Left lung (tissue), 10 donors: ENCODE measurements around the gene OPCML. TPM values are rescaled to one million over a fixed set of nuclear protein-coding genes. Genes with fewer than 3 reads are reported as not detected.
A peak's percentile ranks its signal among the peaks of the same experiment; 100 is the strongest.

Experiments used
- ATAC-seq: fragments of 200-7000 bp; cut with Tn5 transposase; one replicate; pipeline ENCODE4 v1.9.1; 2020; ENCODE audit warnings: moderate library complexity
- DNase-seq, 4 donors: peaks; one replicate each; pipeline ENCODE4 v3.0.0-alpha.2; 2013 to 2020
- H3K27ac ChIP-seq, 2 donors: fragments of 200-600 bp; sonication (generic) in 1 of 2; one replicate each; pipeline versions ENCODE4 v1.5.0 to v1.8.0; 2020 to 2021
- H3K27me3 ChIP-seq, 2 donors: fragments of 200-600 bp; sonication (generic) in 1 of 2; one replicate each; pipeline versions ENCODE4 v1.5.0 to v1.8.0; 2020 to 2021
- H3K36me3 ChIP-seq, 2 donors: fragments of 200-600 bp; sonication (generic) in 1 of 2; one replicate each; pipeline versions ENCODE4 v1.5.0 to v1.8.0; 2020 to 2021
- H3K4me1 ChIP-seq, 2 donors: fragments of 200-600 bp; one replicate each; pipeline ENCODE4 v1.8.0; 2021
- H3K4me3 ChIP-seq, 2 donors: fragments of 200-600 bp; sonication (generic) in 1 of 2; one replicate each; pipeline versions ENCODE4 v1.5.0 to v1.8.0; 2020 to 2021; ENCODE audit warnings: mild to moderate bottlenecking in 1 of 2
- H3K9me3 ChIP-seq, 2 donors: fragments of 200-600 bp; sonication (generic) in 1 of 2; one replicate each; pipeline versions ENCODE4 v1.5.0 to v1.8.0; 2020 to 2021
- CTCF ChIP-seq, 2 donors: fragments of 200-600 bp; sonication (generic) in 1 of 2; IDR thresholded peaks; one replicate each; pipeline versions ENCODE4 v1.5.0 to v1.8.0; 2021; ENCODE audit warnings: antibody characterized with exemption in 2 of 2
- intact Hi-C, 2 donors: fragments of 100-400 bp; cut with DNase I; formaldehyde crosslinking; loops; one replicate each; pipeline versions ENCODE4 v1.11.2 to v1.14.2; 2022
- polyA plus RNA-seq, 6 donors: library from polyadenylated mRNA; unstranded; fragments of 120-200 nt; gene quantifications; one replicate each; pipeline ENCODE4 v1.2.1, GENCODE V29; 2013; ENCODE audit not compliant: insufficient read length in 6 of 6
- total RNA-seq, 2 donors: library from RNA; stranded (reverse); fragmentation: NEBNext Ultra II Directional; extraction: Animal tissue kit (Norgen Biotek cat#: 25700); gene quantifications; one replicate each; pipeline ENCODE4 v1.2.1, GENCODE V29; 2021
- donor health status: DM: no; HTN: yes; CAD: no.
- donor health status: DM: no; HTN: no; CAD: no.

OPCML gene
- total and polyA plus RNA-seq, 8 donors, result 0.98 to 5.3 (median 1.9) TPM; not detected in 2

- intact Hi-C loops, result no loop called here
Observed at GRCh38 chr11:132913886-132914285, 618.4 kb downstream of the OPCML start.

DNA sequence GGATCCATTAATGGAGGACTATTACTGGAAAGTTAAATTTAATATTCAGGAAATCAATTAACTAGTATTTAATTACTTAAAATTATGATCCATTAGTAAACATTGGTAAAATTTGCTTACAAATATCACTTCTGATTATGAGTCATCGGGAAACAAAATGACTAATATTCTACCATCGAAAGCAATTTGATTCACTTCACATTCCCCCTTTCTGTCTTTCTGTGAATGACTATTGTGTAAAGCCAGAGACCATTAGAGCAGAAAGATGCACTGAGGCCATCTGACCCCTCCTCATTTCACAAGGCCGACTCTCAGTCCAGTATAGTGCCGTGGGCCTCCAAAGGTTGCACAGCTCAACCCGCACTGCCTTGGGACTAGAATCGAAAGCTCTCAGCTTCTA, 619.0 kb downstream of the OPCML start:
- Histone ChIP-seq H3K36me3 (no peaks in the 10 kb centered on the region), H3K27me3 (no peaks in the 10 kb centered on the region), H3K27ac (no peak overlapping the region), H3K4me3 (no peak overlapping the region), H3K9me3 (no peaks in the 10 kb centered on the region), H3K4me1 (no peaks in the 10 kb centered on the region)
- DNase-seq (no peak), ATAC-seq (no peak)
- intact Hi-C loops, result no loop called here
- TF ChIP-seq CTCF (IDR thresholded peaks at IDR 0.05), result no peak

More at GRCh38 chr11:132913886-132914285, 618.4 kb downstream of the OPCML start:
- DNase-seq, result no peak
- H3K36me3 ChIP-seq, result no peaks in the 10 kb centered on the region
- ATAC-seq, result no peak
- H3K9me3 ChIP-seq, result no peaks in the 10 kb centered on the region
- H3K4me1 ChIP-seq, result no peaks in the 10 kb centered on the region
- no peak overlapping the region for H3K4me3 ChIP-seq
- H3K27ac ChIP-seq, result no peak overlapping the region
- TF ChIP-seq CTCF (IDR thresholded peaks at IDR 0.05), result no peak
- H3K27me3 ChIP-seq, result no peaks in the 10 kb centered on the region

GRCh38 chr11:132911186-132911585, 621.1 kb downstream of the OPCML start:
- H3K4me3 ChIP-seq, result no peak overlapping the region
- H3K27me3 ChIP-seq, result no peaks in the 10 kb centered on the region
- no peaks in the 10 kb centered on the region for H3K4me1 ChIP-seq
- intact Hi-C loops, result no loop called here
- H3K9me3 ChIP-seq, result no peaks in the 10 kb centered on the region
- no peak overlapping the region for H3K27ac ChIP-seq
- no peaks in the 10 kb centered on the region for H3K36me3 ChIP-seq
- DNase-seq, result peak in 2 of 4 donors; percentile 47 to 57
- ATAC-seq, result no peak
- no peak for TF ChIP-seq CTCF (IDR thresholded peaks at IDR 0.05)

DNA sequence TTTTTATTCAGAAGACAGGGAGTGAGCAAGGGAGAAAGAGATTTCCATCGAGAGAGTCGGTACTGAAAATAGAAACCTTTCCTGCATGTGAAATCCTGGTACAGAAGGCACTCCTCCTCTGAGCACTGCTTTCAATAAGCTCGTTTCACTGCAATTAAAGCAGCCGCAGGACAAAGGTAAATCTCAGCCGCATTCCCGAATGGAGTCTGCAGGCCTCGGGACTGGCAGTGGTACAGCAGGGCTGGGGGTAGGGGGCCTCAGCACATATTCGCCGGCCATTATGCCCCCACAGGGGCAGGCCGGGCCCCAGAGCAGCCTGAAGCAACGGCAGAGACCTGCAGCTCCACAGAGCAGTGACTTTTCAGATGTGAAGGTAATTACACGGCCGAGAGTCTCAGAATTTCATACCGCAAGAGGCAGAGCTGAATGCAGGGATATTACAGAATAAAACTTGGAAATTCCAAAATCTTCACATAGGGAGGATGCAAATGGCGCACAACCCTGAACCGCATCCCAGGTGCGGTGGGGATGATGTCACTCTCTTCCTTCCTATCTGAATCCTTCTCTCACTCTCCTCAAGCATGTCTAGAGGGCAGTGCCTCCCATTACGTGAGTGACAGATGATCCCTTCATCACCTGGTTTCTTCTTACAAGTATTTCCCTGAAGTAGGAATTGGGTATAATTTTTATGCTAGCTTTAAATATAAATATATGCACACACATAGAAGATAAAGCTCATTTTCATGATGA, 622.1 kb downstream of the OPCML start:
- intact Hi-C loops, result no loop called here
- no peaks in the 10 kb centered on the region for H3K9me3 ChIP-seq
- H3K27ac ChIP-seq, result no peak overlapping the region
- ATAC-seq, result no peak
- no peak for DNase-seq
- no peaks in the 10 kb centered on the region for H3K4me1 ChIP-seq
- no peaks in the 10 kb centered on the region for H3K36me3 ChIP-seq
- TF ChIP-seq CTCF (IDR thresholded peaks at IDR 0.05), result no peak
- no peaks in the 10 kb centered on the region for H3K27me3 ChIP-seq
- no peak overlapping the region for H3K4me3 ChIP-seq

DNA sequence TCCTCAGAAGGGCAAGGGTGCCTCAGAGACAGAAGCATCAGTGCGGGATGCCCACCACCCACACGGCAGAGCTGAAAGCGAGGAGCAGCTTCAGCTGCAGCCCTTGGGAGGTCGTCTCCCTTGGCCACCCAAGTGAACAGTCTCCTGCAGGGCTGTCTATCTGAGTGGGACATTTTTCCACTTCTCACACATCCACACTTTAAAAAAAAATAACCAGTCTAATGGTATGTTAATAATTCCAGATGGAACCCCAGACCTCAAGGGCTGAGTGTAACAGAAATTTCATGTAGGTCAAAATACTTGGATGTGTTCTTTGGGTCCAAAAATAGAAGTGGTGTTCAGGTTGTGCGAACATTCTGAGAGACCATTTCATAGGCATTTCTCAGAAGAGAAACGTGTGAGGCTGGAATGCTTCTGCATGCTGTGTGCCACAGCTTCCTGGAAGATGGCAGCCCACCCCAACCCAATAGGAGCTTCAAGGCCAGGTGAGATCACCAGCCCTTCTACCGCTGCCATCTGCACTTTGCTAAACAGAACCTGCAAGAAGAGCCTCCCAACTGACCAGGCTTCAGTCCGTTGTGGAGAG, 623.2 kb downstream of the OPCML start:
- DNase-seq (no peak), ATAC-seq (no peak)
- intact Hi-C loops, result no loop called here
- no peak overlapping the region for H3K4me3 ChIP-seq
- no peaks in the 10 kb centered on the region for H3K4me1 ChIP-seq
- H3K36me3 ChIP-seq, result no peaks in the 10 kb centered on the region
- no peaks in the 10 kb centered on the region for H3K9me3 ChIP-seq
- no peaks in the 10 kb centered on the region for H3K27me3 ChIP-seq
- no peak overlapping the region for H3K27ac ChIP-seq
- TF ChIP-seq CTCF (IDR thresholded peaks at IDR 0.05), result no peak
